ENCODE results near the gene DLG2.
"Not testable (repeated sequence)": the region's sequence is repeated elsewhere in the genome, so short reads cannot be mapped to it uniquely, and the experiment has no call there.

The DLG2 gene

DNA sequence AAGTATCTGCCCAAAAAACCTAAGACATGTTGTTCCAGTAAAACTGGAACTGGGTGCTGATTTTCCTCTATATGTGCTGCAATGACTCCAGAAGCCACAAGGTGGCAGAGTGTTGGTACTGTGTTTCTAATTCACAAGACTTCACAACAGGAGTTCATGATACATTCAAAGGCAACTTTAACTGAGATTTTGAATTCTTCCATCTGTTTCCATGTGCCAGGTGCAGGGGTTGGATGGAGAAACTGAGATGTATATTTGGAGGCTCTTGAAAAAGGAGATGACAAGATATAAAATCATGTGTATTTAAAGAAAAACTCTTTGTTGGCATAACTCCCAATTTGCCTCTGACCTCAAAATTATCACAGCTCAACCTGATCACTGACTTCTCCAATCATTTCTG, 1242.4 kb downstream of the DLG2 start:
- DNase-seq (ENCODE audit: low read depth, low spot score), result no peak

DNA sequence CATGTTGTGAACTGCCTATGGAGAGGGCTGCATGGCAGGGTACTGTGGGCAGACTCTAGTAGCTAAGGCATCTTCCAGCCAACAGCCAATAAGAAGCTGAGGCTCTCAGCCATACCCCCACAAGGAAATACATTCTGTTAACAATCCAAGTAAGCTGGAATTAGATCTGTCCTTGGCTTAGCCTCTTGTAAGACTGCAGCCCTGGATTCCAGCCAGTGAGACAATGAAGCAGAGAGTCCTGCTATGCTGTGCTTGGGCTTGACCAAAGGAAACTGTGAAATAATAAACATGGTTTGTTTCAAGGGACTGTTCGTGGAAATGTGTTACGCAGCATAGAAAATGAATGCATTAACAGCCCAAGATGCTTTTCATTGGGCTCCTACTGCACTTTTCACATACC, 1243.6 kb downstream of the DLG2 start:
- DNase-seq (ENCODE audit: low read depth, low spot score), result no peak

DNA sequence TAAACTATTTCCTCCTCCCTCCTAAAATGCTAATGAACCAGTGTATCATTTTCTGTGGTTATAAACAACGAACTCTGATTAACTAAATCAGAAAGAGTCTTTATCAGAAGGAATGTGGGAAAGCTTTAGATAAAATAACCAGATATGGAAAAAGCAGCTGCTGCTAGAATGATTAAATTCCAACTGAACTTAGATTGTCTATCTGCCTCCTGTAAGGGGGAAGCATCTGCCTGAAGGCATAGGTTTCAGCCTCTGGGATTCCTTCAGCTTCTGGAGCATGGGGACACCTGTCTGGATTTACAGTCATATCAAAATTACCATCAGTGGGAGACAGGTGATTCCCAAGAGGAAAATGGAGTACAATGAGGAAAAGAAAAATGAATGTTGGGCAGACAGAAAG, 1245.5 kb downstream of the DLG2 start:
- DNase-seq (ENCODE audit: low read depth, low spot score), result no peak

DNA sequence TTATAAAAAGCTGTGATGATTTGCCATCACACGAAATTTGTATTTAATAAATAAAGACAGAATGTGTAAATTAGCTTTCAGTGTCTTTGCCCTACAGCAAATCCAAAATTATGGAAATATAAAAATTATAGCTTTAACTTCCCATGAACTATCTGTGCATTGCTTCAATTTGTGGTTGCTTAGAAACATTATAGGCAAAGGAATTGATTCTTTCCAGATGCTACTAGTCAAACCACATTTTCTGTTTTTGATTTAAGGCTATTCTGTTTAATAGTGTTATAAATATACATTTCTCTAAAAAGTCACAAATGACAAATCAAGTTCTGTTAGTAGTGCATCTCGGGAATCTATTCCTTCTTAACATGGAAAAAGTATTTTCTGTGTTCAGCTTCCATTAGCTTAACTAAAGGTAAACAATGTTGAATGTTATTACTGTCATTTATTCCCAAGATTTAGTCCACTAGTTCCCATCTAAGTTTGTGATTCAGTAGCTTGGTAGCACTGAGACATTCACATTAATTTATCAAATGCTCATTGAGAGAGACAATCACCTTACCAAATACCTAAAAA, 1254.7 kb downstream of the DLG2 start:
- no peak for DNase-seq (ENCODE audit: low read depth, low spot score)

DNA sequence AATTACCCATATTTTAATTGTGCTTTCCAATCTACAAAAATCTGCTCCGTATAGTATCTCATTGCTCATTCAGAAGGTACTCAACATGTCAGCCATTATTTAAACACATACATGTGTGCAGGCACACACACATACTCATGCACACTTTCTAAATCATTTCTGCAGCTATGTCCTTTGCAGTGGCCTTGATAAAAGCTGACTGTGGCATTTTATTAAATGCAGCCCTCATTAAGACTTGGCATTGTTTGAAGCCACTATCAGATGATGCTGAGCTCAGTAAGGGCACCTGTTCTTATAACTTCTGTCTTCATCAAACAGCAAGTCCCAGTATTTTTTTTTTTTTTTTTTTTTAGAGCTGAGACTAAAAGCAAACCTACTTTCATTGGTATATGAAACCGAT, 1269.1 kb downstream of the DLG2 start:
- DNase-seq (ENCODE audit: low read depth, low spot score), result no peak

DNA sequence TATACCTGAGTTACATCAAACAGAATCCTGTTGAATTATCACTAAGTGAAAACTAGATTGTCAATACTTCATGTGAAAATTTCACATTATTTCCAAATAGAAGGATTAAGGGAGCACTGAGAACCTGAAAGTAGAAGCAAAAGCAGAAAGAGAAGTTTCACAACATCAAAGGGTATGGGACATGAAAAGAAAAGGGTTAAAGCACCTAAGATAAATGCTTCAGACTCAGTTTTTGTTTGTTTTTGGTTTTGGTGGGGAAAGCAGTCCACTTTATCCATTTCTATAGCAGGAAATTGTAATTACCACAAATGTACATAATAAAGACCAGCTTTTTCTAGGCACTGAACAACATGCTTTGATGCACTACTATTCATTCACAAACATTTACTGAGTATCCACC, 1271.2 kb downstream of the DLG2 start:
- no peak for DNase-seq (ENCODE audit: low read depth, low spot score)

DNA sequence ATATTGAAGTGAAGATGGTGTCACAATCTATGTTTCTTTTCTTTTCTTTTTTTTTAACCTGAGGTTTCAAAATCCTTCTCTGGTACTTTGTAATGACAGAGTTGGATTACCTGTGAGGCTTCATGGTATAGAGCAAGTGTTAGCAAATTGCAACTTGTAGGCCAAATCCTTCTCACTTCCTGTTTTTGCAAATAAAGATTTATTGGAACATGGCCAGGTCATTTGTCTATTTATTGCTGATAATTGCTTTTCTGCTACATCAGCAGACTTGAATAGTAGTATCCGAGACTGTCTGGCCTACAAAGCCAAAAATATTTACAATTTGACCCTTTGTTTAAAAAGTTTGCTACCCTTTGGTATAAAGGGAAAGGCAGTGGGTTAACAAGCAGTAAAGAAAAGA, 1281.5 kb downstream of the DLG2 start:
- no peak for DNase-seq (ENCODE audit: low read depth, low spot score)

DNA sequence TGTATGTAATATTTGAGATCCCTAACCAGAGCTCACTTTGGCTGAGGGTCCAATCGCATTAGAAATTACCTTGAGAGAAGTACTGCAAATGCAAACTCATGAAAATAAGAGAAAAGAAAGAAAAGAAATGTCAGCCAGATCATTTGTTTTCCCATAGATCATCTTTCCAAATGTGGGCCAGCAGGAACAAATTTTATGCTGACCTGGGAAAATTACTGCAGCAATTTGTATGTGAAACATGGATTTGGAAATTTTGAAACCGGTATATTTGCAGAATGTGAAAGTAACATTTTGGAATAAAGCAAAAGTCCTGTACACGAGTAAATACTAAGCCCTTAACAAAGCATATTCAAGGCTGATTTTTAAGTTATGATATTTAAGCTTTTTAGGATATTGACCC, 1282.1 kb downstream of the DLG2 start:
- no peak for DNase-seq (ENCODE audit: low read depth, low spot score)

DNA sequence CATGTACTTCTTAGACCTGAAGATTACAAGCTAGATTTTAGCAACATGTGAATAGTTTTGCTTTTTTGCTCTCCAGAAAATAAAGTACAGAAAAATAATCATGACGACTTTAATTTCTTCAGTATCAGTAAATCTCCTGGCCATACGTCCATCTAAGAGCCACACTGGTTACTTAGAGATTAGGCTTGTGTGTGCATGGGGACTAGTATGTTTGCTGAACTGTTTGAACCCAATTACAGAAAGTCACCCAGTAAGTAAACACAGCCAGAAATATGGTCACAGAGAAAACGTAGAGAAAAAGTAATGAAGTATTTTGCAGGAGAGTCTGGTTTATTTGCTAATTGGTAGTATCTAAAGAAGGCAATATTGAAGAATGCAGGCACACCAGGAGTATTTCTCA, 1287.3 kb downstream of the DLG2 start:
- DNase-seq (ENCODE audit: low read depth, low spot score), result no peak

DNA sequence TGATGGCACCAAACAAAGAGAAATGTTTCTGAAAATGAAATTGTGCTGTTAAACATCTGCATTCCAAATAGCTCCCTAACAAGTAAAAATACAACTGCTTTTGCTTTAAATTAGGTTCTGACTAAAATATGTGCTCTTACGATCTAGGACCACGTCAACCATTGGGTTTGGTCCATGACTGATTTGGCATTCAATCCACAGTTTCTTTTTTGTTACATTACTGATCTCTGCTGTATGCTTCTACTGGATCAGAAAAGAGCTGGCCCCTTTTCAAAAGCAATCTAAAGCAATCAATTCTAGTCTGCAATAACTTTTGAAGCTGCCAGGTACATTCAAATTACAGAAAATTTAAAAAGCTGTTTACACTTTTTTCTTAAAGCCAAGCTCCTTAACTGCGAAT, 1293.9 kb downstream of the DLG2 start:
- DNase-seq (ENCODE audit: low read depth, low spot score), result no peak

DNA sequence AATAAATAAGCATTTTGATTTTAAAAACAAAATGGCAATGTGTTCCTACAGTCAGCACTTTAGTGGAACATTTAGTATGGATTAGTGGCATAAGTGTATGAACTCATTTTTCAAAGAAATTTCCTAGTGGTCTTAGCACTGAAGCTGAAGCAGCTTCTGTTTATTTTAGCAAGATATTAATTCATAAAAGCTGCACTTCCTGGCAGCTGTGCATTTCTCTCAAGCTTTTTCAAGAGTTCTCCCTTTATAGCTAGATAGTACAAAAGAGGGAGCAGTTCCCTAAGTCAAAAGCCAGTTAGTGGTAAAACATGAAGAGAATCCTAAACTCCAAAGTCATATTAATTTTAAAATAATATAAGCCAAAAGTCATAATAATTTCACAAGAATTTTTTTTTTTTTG, 1304.9 kb downstream of the DLG2 start:
- DNase-seq (ENCODE audit: low read depth, low spot score), result no peak

DNA sequence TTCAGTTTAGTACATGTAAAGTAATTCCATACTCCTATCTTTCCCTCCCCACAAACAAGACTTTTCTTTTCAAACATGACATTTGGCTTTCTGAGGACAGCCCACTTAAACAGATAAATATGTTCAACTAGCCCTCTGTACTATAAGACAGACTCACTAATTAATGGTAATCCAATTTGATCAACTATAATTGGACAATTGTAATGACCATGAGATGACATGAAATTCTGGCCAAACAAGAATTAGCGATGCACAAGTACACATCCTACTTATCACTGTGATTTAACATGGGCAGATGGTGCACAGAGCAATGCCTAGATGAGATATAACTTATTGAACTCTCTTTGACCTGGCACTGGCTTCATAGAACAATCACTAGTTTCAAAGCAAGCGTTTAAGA, 1307.3 kb downstream of the DLG2 start:
- DNase-seq (ENCODE audit: low read depth, low spot score), result no peak

DNA sequence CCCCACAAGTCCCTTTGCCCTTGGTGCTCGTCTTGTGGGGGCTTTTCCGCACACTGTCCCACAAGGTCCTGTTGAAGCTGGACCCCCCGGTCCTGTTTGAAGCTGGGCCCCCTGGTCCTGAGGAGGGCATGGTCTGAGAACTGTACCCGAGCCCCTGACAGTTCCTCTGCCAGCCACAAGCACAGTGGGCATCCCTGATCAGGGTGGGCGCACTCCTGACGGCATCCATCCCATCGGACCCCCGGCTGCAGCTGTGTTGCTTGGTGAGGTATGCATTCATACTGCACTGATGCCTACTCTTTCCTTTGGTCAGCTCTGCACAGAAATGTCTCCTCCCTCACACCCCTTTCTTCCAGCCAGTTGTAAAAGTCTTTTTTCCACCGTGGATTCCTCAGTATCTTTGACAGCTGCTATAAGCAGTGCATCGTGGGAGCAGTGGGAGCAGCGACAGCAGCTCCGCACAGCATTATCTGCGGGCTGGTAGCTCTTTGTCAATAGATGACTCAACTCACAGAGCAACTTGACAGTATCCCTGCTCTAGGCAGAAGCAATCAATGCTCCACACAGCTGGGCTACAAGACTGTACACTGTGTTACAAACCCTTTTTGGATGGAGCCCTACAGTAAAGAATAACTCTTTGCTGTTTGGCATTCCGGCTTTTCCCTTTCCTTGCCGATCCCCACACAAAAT, 1310.1 kb downstream of the DLG2 start:
- no peak for DNase-seq (ENCODE audit: low read depth, low spot score)

DNA sequence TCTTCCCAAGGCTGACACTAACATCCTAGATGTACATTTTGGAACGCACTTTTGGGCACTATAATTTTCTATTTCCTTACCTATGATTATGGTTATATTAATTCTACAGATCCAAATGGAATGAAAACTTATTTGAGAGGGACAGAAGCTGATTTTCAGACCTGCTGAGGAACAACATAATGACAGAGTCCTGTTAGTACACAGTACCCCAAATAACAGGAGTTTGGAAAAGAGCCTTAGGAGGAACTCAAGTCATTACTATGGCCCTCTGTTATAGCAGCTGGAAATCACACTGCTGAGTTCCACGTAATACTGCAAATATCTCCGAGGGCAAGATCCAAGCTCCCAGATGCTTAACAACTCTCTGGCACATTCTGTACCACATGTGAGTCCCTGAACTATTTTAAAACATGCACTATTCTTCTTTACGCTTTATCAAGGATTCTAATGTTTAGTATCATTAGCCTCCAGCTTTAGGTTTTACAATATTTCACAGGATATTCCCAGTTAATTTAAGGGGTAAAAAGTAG, 1313.2 kb downstream of the DLG2 start:
- DNase-seq (ENCODE audit: low read depth, low spot score), result no peak

DNA sequence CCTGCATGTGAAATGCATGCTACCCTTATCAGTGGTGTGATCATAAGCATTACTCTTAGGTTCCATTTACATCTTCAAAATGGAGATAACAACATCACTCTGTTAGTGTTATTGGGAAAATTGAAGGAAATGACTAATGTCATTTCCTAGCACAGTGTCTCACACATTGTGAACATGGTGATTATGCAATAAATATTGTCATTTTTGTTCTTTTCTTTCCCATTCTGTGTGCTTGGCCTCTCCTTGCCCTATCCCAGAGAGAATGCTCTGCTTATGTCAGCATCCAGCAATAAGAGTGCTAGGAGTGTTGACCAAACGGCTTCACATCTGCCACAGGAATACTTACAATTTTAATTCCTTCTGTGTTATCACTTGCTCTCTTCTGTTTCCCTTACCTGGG, 1316.9 kb downstream of the DLG2 start:
- no peak for DNase-seq (ENCODE audit: low read depth, low spot score)

DNA sequence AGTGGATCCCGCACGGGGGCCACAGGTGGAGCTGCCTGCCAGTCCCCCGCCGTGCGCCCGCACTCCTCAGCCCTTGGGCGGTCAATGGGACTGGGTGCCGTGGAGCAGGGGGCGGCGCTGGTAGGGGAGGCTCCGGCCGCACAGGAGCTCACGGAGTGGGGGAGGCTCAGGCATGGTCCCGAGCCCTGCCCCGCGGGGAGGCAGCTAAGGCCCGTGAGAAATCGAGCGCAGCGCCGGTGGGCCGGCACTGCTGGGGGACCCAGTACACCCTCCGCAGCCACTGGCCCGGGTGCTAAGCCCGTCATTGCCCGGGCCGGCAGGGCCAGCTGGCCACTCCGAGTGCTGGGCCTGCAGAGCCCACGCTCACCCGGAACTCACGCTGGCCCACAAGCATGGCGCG, 1318.7 kb downstream of the DLG2 start:
- not testable (repeated sequence) for DNase-seq (ENCODE audit: low read depth, low spot score)

DNA sequence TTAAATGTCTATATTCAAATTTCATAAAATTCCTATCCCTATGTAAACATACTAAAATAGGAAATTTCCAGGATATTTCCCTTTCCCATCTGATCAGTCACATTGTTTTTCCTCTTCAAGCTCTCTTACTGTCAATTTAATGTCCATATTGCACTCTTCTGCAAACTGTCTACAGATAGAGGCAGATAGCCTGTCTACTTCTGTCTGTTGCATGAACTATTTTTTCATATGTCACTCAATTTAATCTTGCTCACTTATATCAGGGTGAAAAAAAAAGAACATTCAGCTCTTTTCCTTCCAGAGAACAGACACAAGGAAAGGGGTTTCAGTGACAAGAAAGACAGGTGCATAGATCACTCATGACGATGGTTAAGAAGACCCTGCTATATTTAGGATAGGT, 1327.1 kb downstream of the DLG2 start:
- DNase-seq (ENCODE audit: low read depth, low spot score), result no peak

DNA sequence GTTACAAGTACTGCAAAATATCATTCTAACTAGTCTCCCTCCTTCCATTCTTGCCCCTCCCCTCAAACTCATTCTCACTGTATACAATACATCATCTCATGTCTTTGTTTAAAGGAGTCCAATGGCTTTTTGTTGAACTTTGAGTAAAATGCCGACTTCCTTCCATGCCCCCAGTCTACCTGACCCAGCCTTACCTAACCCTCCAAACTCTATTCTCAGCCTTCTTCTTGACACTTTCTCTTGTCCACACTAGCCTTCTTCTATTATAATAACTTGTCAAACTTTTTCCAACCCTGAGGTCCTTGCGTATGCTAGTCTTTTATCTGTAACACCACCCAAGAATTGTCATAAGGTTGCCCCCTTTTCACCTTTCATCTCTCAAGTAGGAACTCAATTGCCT, 1329.6 kb downstream of the DLG2 start:
- no peak for DNase-seq (ENCODE audit: low read depth, low spot score)

DNA sequence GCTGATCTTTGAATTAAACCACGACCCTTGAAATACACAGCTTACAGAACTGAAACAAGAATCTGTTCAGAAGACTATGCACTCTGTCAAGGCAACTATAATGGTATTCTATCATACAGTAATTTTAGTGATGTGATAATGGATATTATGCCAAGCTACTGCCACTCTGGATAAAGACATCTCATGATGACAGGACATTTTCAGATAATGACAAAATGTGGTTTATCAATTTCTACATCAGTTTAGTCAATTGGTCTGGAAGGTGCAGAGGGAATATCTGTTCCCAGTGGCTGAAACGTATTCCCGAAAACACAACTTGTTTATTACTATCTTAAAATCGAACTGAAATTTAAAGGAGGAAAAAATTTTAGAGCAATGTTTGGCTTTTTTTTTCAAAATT, 1331.3 kb downstream of the DLG2 start:
- DNase-seq (ENCODE audit: low read depth, low spot score), result no peak

DNA sequence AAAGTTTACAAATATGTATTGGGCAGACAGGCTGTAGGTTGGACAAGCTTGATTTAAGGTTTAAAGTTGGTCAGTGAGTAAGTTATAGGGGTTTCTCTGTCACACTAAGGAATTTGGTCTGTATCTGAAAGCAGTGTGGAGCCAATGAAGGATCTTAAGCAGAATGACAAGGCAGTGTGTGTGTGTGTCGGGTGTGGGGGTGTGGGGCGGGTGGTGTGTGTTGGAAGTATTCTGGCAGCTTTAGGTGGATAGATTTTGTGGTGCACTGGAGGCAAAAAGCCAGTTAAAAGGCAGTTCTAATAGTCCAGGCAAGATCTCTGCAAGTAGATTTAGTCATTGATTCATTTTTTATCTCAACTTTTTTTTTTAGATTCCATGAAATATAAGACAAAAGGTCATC, 1334.2 kb downstream of the DLG2 start:
- no peak for DNase-seq (ENCODE audit: low read depth, low spot score)

DNA sequence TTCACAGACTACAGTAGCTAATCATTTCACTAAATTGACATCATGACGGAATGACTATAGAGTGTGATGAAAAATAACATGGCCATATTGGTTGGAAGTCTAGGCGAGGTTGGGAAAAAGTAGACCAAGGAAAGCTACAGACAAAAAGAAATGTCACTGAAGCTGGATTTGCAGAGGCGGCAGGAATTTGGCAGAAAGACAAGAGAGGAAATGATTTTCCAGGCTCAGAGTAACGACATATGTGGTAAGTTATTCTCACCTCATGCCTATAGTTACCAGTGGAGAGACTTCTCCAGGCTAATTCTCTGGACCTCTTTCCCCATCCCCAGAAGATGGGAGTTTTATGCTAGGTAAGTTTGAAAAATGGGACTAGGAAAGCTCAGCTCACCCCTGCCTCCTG, 1335.1 kb downstream of the DLG2 start:
- DNase-seq (ENCODE audit: low read depth, low spot score), result no peak

DNA sequence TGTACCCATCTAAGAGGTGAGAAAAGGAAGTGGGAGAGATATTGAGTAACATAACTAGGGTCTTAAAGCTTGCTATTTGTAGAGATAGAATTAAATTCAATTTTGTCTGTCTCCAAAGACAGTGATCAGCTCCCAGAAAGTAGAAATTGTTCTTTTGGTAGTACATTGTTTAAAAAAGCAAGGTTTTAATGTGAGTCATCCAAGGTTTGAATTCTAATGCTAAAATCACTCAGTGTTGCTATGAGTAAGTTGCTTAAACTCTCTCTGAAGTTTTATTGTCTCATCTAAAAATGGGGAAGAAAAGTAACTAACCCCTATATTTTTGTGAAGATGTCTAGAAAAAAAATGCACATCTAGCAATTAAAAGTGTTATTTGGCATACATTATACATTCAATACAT, 1336.5 kb downstream of the DLG2 start:
- no peak for DNase-seq (ENCODE audit: low read depth, low spot score)

DNA sequence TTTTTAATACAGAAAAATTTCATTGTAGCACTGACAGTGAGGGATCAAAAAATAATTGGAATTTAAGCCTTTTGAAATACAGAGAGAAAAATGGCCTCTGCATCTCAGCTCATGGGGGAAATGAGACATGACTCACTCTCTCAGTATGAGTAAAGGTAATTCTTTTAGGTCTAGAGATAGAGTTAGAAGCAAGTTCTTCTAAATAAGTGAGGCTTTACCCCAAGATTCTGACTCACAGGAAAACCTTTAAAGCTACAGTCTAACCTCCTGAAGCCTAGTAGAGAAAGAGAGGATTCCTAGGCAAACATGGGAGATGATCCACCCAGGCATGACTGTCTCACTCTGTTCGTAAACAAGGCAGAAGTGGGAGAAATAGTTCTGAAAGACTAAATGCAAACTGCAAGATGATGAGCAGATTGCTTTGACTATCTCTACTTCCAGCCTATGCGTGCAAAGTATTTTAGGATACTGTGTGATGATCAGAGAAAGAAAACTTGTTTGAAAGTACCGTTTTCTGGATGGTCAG, 1337.7 kb downstream of the DLG2 start:
- no peak for DNase-seq (ENCODE audit: low read depth, low spot score)

DNA sequence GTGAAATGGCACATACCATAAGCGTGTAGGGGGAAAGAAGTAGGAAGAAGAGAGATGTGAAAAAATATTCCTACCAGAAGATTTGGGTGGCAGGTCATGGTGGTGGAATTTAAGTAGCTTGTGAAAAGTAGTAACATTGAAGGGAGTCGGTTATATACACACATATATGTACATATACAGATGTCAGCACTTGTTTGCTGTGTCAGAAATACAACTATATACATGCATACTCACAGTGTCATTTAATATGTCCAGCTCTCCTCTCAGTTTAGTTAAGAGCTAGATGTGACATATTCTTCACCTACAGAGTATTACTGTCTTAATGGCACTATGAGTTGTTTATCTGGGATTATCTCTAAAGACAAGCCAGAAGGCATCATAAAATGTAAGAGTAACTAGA, 1353.6 kb downstream of the DLG2 start:
- no peak for DNase-seq (ENCODE audit: low read depth, low spot score)

Measured in activated CD4-positive, CD25-positive, alpha-beta regulatory T cell treated with anti-CD3 and anti-CD28 coated beads, Interleukin-2, amount 50 U/mL, for 16 hours (primary cell).